Stomach smooth muscle (tissue), 2 donors: Measurements from ENCODE around the gene FBRSL1.
"Not testable (repeated sequence)": the region's sequence is repeated elsewhere in the genome, so short reads cannot be mapped to it uniquely, and the experiment has no call there.

ENCODE experiments used
- H3K27ac ChIP-seq: one replicate; pipeline ENCODE4 v1.7.0; 2013; ENCODE audit warnings: mild to moderate bottlenecking, low read length, inconsistent platforms
- H3K27me3 ChIP-seq, 2 donors: one replicate each; pipeline ENCODE4 v1.7.0; 2013; ENCODE audit warnings: low read length in 2 of 2; ENCODE audit not compliant: insufficient read depth in 2 of 2, control insufficient read depth in 1 of 2
- H3K36me3 ChIP-seq, 2 donors: one replicate each; pipeline ENCODE4 v1.7.0; 2013; ENCODE audit warnings: low read length in 2 of 2; ENCODE audit not compliant: control insufficient read depth in 2 of 2, insufficient read depth in 2 of 2
- H3K4me1 ChIP-seq: one replicate; pipeline ENCODE4 v1.7.0; 2013; ENCODE audit warnings: low read length; ENCODE audit not compliant: control insufficient read depth, insufficient read depth
- H3K4me3 ChIP-seq, 2 donors: one replicate each; pipeline ENCODE4 v1.7.0; 2013; ENCODE audit warnings: low read length in 2 of 2
- H3K9ac ChIP-seq, 2 donors: one replicate each; pipeline ENCODE4 v1.7.0; 2013; ENCODE audit warnings: low read length in 2 of 2, mild to moderate bottlenecking in 1 of 2
- H3K9me3 ChIP-seq, 2 donors: one replicate each; pipeline ENCODE4 v1.7.0; 2013; ENCODE audit warnings: low read length in 2 of 2; ENCODE audit not compliant: control insufficient read depth in 2 of 2
- donor health status: healthy.
- donor health status: Pancreatic carcinoma.

The FBRSL1 gene

GRCh38 chr12:132530851-132531250 is 40.9 kb downstream of the FBRSL1 start:
- Histone ChIP-seq H3K4me1 (no peaks in the 10 kb centered on the region), H3K9me3 (no peaks in the 10 kb centered on the region), H3K36me3 (peaks cover 0 to 8% of the 10 kb centered on the region in 2 donors), H3K9ac (no peak overlapping the region), H3K27me3 (no peaks in the 10 kb centered on the region), H3K4me3 (no peak overlapping the region), H3K27ac (no peak overlapping the region)

GRCh38 chr12:132532711-132533583 is 43.0 kb downstream of the FBRSL1 start:
- not testable (repeated sequence) for H3K27ac ChIP-seq, H3K9me3 ChIP-seq, H3K4me3 ChIP-seq, H3K9ac ChIP-seq, H3K4me1 ChIP-seq, H3K27me3 ChIP-seq, H3K36me3 ChIP-seq

GRCh38 chr12:132533584-132533958 is 43.6 kb downstream of the FBRSL1 start:
- peaks cover 0 to 8% of the 10 kb centered on the region in 2 donors for H3K36me3 ChIP-seq
- no peak overlapping the region for H3K27ac ChIP-seq
- no peak overlapping the region for H3K4me3 ChIP-seq
- H3K4me1 ChIP-seq: peaks cover 2% of the 10 kb centered on the region
- no peaks in the 10 kb centered on the region for H3K9me3 ChIP-seq
- no peak overlapping the region for H3K9ac ChIP-seq
- no peaks in the 10 kb centered on the region for H3K27me3 ChIP-seq

- H3K27me3 ChIP-seq: no peaks in the 10 kb centered on the region
- no peaks in the 10 kb centered on the region for H3K9me3 ChIP-seq
- H3K9ac ChIP-seq: no peak overlapping the region
- H3K4me3 ChIP-seq: no peak overlapping the region
- peaks cover 2% of the 10 kb centered on the region for H3K4me1 ChIP-seq
- peaks cover 0 to 8% of the 10 kb centered on the region in 2 donors for H3K36me3 ChIP-seq
- no peak overlapping the region for H3K27ac ChIP-seq
Measured at GRCh38 chr12:132534076-132534475, 44.1 kb downstream of the FBRSL1 start.

GRCh38 chr12:132535019-132535418 is 45.1 kb downstream of the FBRSL1 start:
- Histone ChIP-seq H3K27ac (no peak overlapping the region), H3K9ac (no peak overlapping the region), H3K9me3 (no peaks in the 10 kb centered on the region), H3K36me3 (peaks cover 0 to 6% of the 10 kb centered on the region in 2 donors), H3K4me1 (peaks cover 2% of the 10 kb centered on the region), H3K27me3 (no peaks in the 10 kb centered on the region), H3K4me3 (no peak overlapping the region)

GRCh38 chr12:132536102-132536876 is 46.3 kb downstream of the FBRSL1 start:
- Histone ChIP-seq H3K27ac (no peak overlapping the region), H3K36me3 (peaks cover 0 to 6% of the 10 kb centered on the region in 2 donors), H3K27me3 (no peaks in the 10 kb centered on the region), H3K9ac (no peak overlapping the region), H3K4me3 (no peak overlapping the region), H3K9me3 (no peaks in the 10 kb centered on the region), H3K4me1 (peaks cover 2% of the 10 kb centered on the region)

GRCh38 chr12:132537049-132537448 is 47.1 kb downstream of the FBRSL1 start:
- Histone ChIP-seq H3K4me3 (no peak overlapping the region), H3K4me1 (peaks cover 2% of the 10 kb centered on the region), H3K27me3 (no peaks in the 10 kb centered on the region), H3K27ac (no peak overlapping the region), H3K9me3 (no peaks in the 10 kb centered on the region), H3K9ac (no peak overlapping the region), H3K36me3 (peaks cover 0 to 2% of the 10 kb centered on the region in 2 donors)

GRCh38 chr12:132537836-132538662 is 48.1 kb downstream of the FBRSL1 start:
- H3K9me3 ChIP-seq: no peaks in the 10 kb centered on the region
- no peak overlapping the region for H3K4me3 ChIP-seq
- H3K4me1 ChIP-seq: peaks cover 2% of the 10 kb centered on the region
- no peaks in the 10 kb centered on the region for H3K27me3 ChIP-seq
- H3K9ac ChIP-seq: no peak overlapping the region
- peaks cover 0 to 2% of the 10 kb centered on the region in 2 donors for H3K36me3 ChIP-seq
- no peak overlapping the region for H3K27ac ChIP-seq

- H3K27ac ChIP-seq: no peak overlapping the region
- no peak overlapping the region for H3K4me3 ChIP-seq
- H3K9me3 ChIP-seq: no peaks in the 10 kb centered on the region
- H3K4me1 ChIP-seq: peaks cover 2% of the 10 kb centered on the region
- H3K9ac ChIP-seq: no peak overlapping the region
- no peaks in the 10 kb centered on the region for H3K36me3 ChIP-seq
- no peaks in the 10 kb centered on the region for H3K27me3 ChIP-seq
Measured at GRCh38 chr12:132538663-132538990, 48.7 kb downstream of the FBRSL1 start.

- no peak overlapping the region for H3K27ac ChIP-seq
- H3K9ac ChIP-seq: no peak overlapping the region
- no peaks in the 10 kb centered on the region for H3K27me3 ChIP-seq
- no peaks in the 10 kb centered on the region for H3K9me3 ChIP-seq
- H3K4me3 ChIP-seq: no peak overlapping the region
- peaks cover 2% of the 10 kb centered on the region for H3K4me1 ChIP-seq
- H3K36me3 ChIP-seq: no peaks in the 10 kb centered on the region
Measured at GRCh38 chr12:132539016-132539773, 49.2 kb downstream of the FBRSL1 start.
